22Rv1 (cell line): ENCODE data around the gene RBMS3.

Experiments used
- CTCF ChIP-seq: fragments of 450-650 bp; IDR thresholded peaks from 2 replicates; pipeline ENCODE4 v1.5.1; 2017; ENCODE audit warnings: mild to moderate bottlenecking
- ZFX ChIP-seq: fragments of 450-650 bp; IDR thresholded peaks from 2 replicates; pipeline ENCODE4 v1.6.1; 2017; ENCODE audit warnings: antibody characterized with exemption, borderline replicate concordance

- TF ChIP-seq CTCF (no peak), ZFX (no peak)
Observed at GRCh38 chr3:29859726-29860270, 578.9 kb downstream of the RBMS3 start.
